NCI-H345 (cell line): Measurements from ENCODE around the gene ZNF730.
A peak's percentile ranks its signal among the peaks of the same experiment; 100 is the strongest.
"Not testable (repeated sequence)": the region's sequence is repeated elsewhere in the genome, so short reads cannot be mapped to it uniquely, and the experiment has no call there.

ENCODE experiments used
- DNase-seq: peaks from one replicate; lab custom pipeline; 2025; lab: John Stamatoyannopoulos, UW

The ZNF730 gene

DNA sequence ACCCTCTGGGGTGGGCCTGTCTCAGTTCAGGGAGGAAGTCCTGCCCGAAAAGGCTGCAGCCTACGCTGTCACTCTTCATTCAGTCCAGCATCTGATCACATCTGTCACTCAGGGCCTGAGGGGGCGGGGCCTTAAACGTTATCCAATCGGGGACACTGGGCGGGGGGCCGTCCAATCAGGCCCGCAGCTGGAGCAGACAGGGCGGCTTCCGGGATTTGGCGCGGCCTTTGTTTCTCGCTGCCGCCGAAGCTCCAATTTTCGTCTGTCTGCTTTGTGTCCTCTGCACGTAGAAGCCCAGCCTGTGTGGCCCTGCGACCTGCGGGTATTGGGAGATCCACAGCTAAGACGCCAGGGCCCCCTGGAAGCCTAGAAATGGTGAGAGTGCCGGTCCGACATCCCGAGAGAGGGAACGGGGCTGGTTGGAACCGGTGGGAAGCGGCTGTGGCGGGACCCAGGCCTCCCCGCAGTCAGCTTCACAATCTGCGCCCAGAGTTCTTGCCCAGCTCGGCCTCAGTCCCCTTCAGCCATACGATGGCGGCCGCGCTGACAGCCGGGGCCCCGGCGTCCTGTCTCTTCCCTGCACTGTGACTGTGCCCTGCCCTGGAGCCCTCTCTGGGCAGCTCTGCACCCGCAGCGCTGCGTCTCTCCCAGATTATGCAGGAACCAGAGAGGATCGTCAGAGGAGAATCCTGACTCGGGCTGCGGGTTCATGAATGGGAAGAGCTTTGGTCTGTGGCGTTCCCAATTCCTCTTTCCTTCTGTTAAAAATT lies at the start of gene ZNF730:
Gene ZNF730 (plus strand): TSS at position 224 of the 770 bp plus-strand sequence. CDS start 149 bp downstream, at position 373.
- peak; percentile 61 for DNase-seq

GRCh38 chr19:23070353-23071146 lies 46.3 kb upstream of the ZNF730 start:
- DNase-seq: no peak

- DNase-seq: peak; percentile 5
Observed at GRCh38 chr19:23071147-23071511, 45.7 kb upstream of the ZNF730 start.

DNA sequence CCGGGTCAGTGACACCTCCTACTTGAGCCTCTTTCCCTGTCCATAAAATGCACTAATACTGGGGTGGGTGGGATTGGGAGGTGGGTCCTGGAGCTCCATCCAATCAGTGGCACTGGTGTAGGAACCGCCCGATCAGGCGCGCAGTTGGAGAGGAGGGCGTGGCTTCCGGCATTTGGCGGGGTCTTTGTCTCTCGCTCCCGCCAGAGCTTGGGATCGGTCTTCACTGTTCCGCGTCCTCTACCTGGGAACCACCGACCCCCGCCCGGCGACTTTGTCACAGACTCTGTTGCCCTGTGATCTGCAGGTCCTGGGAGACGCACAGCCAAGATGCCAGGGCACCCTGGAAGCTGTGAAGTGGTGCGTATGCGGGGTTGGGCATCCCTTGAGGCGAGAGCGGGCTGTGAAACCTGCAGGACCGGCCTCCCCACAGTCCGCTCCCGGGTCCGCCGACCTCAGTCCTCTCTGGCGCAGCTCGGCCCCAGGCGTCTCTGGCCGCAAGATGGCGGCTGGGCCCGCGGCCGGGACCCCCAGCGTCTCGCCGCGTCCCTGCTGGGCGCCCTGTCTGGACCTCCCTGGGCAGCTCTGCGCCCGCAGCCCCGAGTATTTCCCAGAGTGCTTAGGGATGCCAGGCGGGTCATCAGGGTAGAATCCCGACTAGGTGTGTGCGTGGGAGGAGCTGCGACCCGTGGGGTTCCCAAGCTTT lies 41.6 kb upstream of the ZNF730 start:
- DNase-seq: peak; percentile 65

- not testable (repeated sequence) for DNase-seq
Observed at GRCh38 chr19:23077776-23078175, 39.0 kb upstream of the ZNF730 start.

GRCh38 chr19:23093832-23094231 lies 23.0 kb upstream of the ZNF730 start:
- no peak for DNase-seq

DNA sequence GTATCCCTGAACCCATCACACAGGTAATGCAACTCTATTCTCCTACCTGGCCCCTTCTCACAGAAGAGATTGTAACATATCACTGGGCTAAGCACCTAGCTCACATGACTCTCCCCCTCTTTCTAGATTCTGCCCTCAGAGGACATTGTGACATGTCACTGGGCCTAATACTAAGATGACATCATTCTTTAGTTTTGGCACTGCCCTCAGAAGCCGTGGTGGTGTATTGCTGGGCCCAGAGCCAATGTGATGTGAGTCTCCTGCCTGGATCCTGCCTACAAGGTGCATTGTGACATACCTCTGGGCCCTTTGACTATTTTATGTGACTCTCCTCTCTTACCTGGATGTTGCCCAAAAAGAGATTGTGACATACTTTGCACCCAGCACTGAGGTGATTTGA lies 21.4 kb upstream of the ZNF730 start:
- no peak for DNase-seq

GRCh38 chr19:23098286-23098685 lies 18.5 kb upstream of the ZNF730 start:
- no peak for DNase-seq

- DNase-seq: no peak
Observed at GRCh38 chr19:23098988-23099387, 17.8 kb upstream of the ZNF730 start.

DNA sequence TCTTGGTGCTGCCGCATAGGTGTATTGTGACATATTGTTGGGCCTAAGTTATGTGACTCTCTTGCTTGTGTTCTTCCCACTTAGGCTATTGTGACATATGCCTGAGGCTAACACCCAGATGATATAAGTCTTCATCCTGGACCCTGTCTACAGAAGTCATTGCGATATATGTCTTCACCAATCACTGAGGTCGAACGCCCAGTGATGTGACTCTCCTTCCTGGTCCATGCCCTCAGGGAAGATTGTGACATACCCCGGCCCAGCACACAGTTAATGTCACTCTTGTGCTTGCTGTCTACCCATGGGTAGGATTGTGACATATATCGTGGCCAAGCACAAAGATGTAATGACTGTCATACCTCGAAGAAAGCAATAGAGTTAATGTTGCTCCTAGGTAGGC lies 16.9 kb upstream of the ZNF730 start:
- DNase-seq: no peak

- no peak for DNase-seq
Observed at GRCh38 chr19:23101241-23101640, 15.6 kb upstream of the ZNF730 start.

- no peak for DNase-seq
Observed at GRCh38 chr19:23118400-23118799, 1.6 kb downstream of the ZNF730 start.

GRCh38 chr19:23134211-23134610 lies 17.4 kb downstream of the ZNF730 start:
- DNase-seq: not testable (repeated sequence)

DNA sequence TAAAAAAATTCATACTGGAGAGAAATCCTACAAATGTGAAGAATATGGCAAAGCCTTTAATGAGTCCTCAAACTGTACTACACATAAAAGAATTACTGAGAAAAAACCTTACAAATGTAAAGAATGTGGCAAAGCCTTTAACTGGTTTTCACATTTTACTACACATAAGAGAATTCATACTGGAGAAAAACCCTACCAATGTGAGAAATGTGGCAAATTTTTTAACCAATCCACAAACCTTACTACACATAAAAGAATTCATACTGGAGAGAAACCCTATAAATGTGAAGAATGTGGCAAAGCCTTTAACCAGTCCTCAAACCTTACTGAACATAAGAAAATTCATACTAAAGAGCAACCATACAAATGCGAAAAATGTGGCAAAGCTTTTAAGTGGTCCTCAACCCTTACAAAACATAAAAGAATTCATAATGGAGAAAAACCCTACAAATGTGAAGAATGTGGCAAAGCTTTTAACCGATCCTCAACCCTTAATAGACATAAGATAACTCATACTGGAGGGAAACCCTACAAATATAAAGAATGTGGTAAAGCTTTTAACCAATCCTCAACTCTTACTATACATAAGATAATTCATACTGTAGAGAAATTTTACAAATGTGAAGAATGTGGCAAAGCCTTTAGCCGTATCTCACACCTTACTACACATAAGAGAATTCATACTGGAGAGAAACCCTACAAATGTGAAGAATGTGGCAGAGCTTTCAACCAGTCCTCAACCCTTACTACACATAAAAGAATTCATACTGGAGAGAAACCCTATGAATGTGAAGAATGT lies 29.0 kb downstream of the ZNF730 start:
- DNase-seq: no peak

DNA sequence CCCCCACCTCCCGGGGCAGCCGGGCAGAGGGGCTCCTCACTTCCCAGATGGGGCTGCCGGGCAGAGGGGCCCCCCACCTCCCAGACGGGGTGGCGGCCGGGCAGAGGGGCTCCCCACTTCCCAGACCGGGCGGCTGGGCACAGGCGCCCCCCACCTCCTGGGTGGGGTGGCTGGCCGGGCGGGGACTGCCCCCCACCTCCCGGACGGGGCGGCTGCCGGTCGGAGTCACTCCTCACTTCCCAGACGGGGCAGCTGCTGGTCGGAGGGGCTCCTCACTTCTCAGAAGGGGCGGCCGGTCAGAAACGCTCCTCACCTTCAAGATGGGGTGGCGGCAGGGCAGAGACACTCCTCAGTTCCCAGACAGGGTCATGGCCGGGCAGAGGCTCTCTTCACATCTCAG lies 43.9 kb downstream of the ZNF730 start:
- DNase-seq: no peak

- not testable (repeated sequence) for DNase-seq
Observed at GRCh38 chr19:23168286-23168685, 51.5 kb downstream of the ZNF730 start.

GRCh38 chr19:23183251-23183650 lies 66.4 kb downstream of the ZNF730 start:
- DNase-seq: no peak

DNA sequence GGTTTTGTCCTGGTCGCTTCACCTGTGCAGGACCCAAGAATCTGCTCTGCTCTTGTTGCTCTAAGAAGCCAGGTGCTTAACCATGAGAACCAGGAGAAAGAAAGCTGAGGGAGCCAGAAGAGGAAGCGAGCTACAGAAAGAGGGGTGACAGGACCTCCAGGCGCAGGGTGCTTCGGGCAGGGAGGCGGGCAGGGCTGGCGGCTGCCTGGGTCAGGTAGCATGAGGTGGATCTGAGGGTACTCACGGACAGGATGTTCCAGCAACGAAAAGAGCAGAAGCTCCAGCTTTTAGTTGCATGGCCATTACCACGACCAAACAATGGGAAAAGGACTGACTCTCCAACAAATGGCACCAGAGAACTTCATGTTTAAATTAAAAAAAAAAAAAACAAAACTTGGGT lies 73.5 kb downstream of the ZNF730 start:
- no peak for DNase-seq
